HEK293 (cell line): ENCODE data around the gene USP7.

Experiments
- CTCF ChIA-PET: fragments of 350-600 bp; formaldehyde crosslinking; extraction: SDS; loops from one replicate; lab custom pipeline; 2021; ENCODE audit warnings: antibody characterized with exemption; lab: Yijun Ruan, JAX
- POLR2A ChIA-PET: fragments of 300-600 bp; formaldehyde crosslinking; extraction: SDS; loops from one replicate; lab custom pipeline; 2020; ENCODE audit warnings: antibody characterized with exemption, inconsistent platforms; lab: Yijun Ruan, JAX
- H3K27ac ChIP-seq: fragments of 200-500 bp; sonication (Bioruptor generic); 2 replicates; pipeline ENCODE4 v1.5.1; 2014; ENCODE audit warnings: low read depth, low read length, control low read depth, inconsistent platforms; ENCODE audit errors: extremely low read depth
- H3K36me3 ChIP-seq, 2 experiments: fragments of 200-500 bp in 1 of 2; sonication (Bioruptor generic) in 1 of 2; 1 replicate in 1 of 2; 2 replicates in 1 of 2; pipeline ENCODE4 v1.5.1; 2014 to 2017; ENCODE audit warnings: inconsistent platforms in 2 of 2, low read length in 2 of 2; ENCODE audit not compliant: control insufficient read depth in 2 of 2, insufficient read depth in 1 of 2
- H3K4me1 ChIP-seq: fragments of 200-500 bp; sonication (Bioruptor generic); 2 replicates; pipeline ENCODE4 v1.5.1; 2014; ENCODE audit warnings: mild to moderate bottlenecking, low read length, inconsistent platforms; ENCODE audit not compliant: control insufficient read depth, insufficient read depth
- H3K4me3 ChIP-seq: 2 replicates; pipeline ENCODE4 v1.5.1; 2011; ENCODE audit warnings: low read depth, mild to moderate bottlenecking, control low read depth, low read length, moderate library complexity
- H3K9me3 ChIP-seq: fragments of 200-500 bp; sonication (Bioruptor generic); 2 replicates; pipeline ENCODE4 v1.5.1; 2014; ENCODE audit warnings: low read depth, low read length, inconsistent platforms; ENCODE audit not compliant: control insufficient read depth, insufficient read depth
- BCL6B ChIP-seq: fragments of 450-650 bp; formaldehyde crosslinking; IDR thresholded peaks from 2 replicates; pipeline ENCODE4 v1.5.1; 2017; ENCODE audit warnings: missing biosample characterization, missing genetic modification characterization
- GFI1B ChIP-seq: fragments of 450-650 bp; formaldehyde crosslinking; IDR thresholded peaks from 2 replicates; pipeline ENCODE4 v1.5.1; 2016; ENCODE audit warnings: missing biosample characterization, missing genetic modification characterization
- GLIS1 ChIP-seq: fragments of 450-650 bp; formaldehyde crosslinking; IDR thresholded peaks from 2 replicates; pipeline ENCODE4 v1.5.1; 2016; ENCODE audit warnings: missing biosample characterization, missing genetic modification characterization
- KLF10 ChIP-seq: fragments of 450-650 bp; IDR thresholded peaks from 2 replicates; pipeline ENCODE4 v1.5.1; 2018; ENCODE audit warnings: missing biosample characterization, mild to moderate bottlenecking, missing genetic modification characterization
- PATZ1 ChIP-seq: fragments of 450-650 bp; formaldehyde crosslinking; IDR thresholded peaks from 2 replicates; pipeline ENCODE4 v1.5.1; 2016; ENCODE audit warnings: missing biosample characterization, missing genetic modification characterization
- REST ChIP-seq: fragments of 450-650 bp; formaldehyde crosslinking; IDR thresholded peaks from 2 replicates; pipeline ENCODE4 v1.5.1; 2016; ENCODE audit warnings: missing biosample characterization, missing genetic modification characterization
- SP7 ChIP-seq: fragments of 450-650 bp; formaldehyde crosslinking; IDR thresholded peaks from 2 replicates; pipeline ENCODE4 v1.5.1; 2016; ENCODE audit warnings: missing biosample characterization, missing genetic modification characterization
- ZEB2 ChIP-seq: fragments of 450-650 bp; formaldehyde crosslinking; IDR thresholded peaks from 2 replicates; pipeline ENCODE4 v1.5.1; 2016; ENCODE audit warnings: missing biosample characterization, missing genetic modification characterization
- ZNF121 ChIP-seq: fragments of 450-650 bp; formaldehyde crosslinking; IDR thresholded peaks from 2 replicates; pipeline ENCODE4 v1.5.1; 2016; ENCODE audit warnings: missing biosample characterization, missing genetic modification characterization
- ZNF169 ChIP-seq: fragments of 450-650 bp; formaldehyde crosslinking; IDR thresholded peaks from 2 replicates; pipeline ENCODE4 v1.5.1; 2016; ENCODE audit warnings: missing biosample characterization, missing genetic modification characterization
- ZNF629 ChIP-seq: fragments of 450-650 bp; formaldehyde crosslinking; IDR thresholded peaks from 2 replicates; pipeline ENCODE4 v1.5.1; 2017; ENCODE audit warnings: missing biosample characterization, missing genetic modification characterization
- ZSCAN23 ChIP-seq: fragments of 450-650 bp; formaldehyde crosslinking; IDR thresholded peaks from 2 replicates; pipeline ENCODE4 v1.5.1; 2016; ENCODE audit warnings: missing biosample characterization, missing genetic modification characterization

The USP7 gene

DNA sequence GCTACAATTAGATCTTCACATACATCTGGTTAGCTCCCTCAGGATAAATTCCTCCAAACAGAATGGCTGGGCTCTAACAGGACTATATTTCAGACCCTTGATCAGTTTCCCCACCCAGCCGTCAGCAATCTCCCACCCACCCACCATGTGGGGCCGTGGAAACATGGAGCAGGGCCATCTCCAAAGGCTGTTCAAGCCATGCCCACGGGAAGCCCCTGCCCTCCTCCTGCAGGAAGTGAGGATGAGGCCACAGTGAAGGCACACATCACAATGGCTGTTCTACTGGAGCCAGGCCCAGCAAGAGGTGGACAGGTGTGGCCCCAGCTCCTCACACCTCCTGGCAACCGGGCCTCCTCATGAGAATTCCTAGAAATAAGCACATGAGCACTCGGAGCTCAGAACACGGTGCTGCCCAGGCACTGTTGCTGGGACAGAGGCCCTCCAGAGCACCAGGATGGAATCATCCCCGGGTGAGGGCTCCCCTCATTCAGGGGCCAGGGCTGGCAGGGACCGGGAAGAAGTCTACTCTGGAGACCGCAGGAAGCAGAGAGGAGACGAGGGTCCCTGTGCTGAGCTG is 81.6 kb downstream of the USP7 start, which contains the start of gene LITAFD:
TSS of gene LITAFD (plus strand) at position 311 of the 577 bp plus-strand sequence. CDS start 2,005 bp downstream, outside the sequence.
- CTCF ChIA-PET = interaction anchor here (0.5 to 3.4 kb wide), 4 partner anchors 10 to 1855 kb away, joined by 3 to 30 read pairs (median 6); no protein-coding TSS in a partner anchor
- peaks cover 0 to 1% of the 10 kb centered on the region in 2 experiments; a peak in 1 of 3 replicates for H3K36me3 ChIP-seq
- POLR2A ChIA-PET = interaction anchor here (2.4 to 2.9 kb wide), 2 partner anchors 13 kb away, joined by 17 to 18 read pairs; partner anchors contain the start of gene CARHSP1

GRCh38 chr16:8880839-8881510 is 82.7 kb downstream of the USP7 start:
- POLR2A ChIA-PET = interaction anchor here (2.4 kb wide), 1 partner anchor 12 kb away, joined by 18 read pairs; the partner anchor contains the start of gene CARHSP1
- CTCF ChIA-PET = interaction anchor here (0.6 to 3.4 kb wide), 23 partner anchors 9 to 308 kb away, joined by 3 to 30 read pairs (median 4); partner anchors contain the start of genes CARHSP1, PMM2 and TMEM186
- Histone ChIP-seq H3K27ac (no peak overlapping the region), H3K9me3 (no peaks in the 10 kb centered on the region), H3K4me3 (no peak overlapping the region), H3K36me3 (no peaks in the 10 kb centered on the region), H3K4me1 (no peaks in the 10 kb centered on the region)
- TF ChIP-seq ZNF121 (tag by site-specific recombination) (peak; percentile 86), KLF10 (tag by site-specific recombination) (no peak)

More for the DNA sequence above, 81.6 kb downstream of the USP7 start, which contains the start of gene LITAFD:
- no peak for TF ChIP-seq BCL6B
- Histone ChIP-seq H3K27ac (no peak within 1 kb of the TSS), H3K4me1 (no peaks in the 10 kb centered on the region), H3K9me3 (no peaks in the 10 kb centered on the region), H3K4me3 (no peak within 1 kb of the TSS)

- no peak overlapping the region for H3K4me3 ChIP-seq
- CTCF ChIA-PET = interaction anchor here (0.6 to 3.2 kb wide), 7 partner anchors 15 to 367 kb away, joined by 3 to 28 read pairs (median 3); no protein-coding TSS in a partner anchor
- H3K27ac ChIP-seq = no peak overlapping the region
- TF ChIP-seq ZSCAN23 (tag by site-specific recombination) = no peak
- TF ChIP-seq GFI1B = no peak
- TF ChIP-seq GLIS1 (tag by site-specific recombination) = 0 out of 2 replicates have a peak, but pooled peaks have one; percentile 11
- 0 out of 2 replicates have a peak, but pooled peaks have one; percentile 31 for TF ChIP-seq PATZ1 (tag by site-specific recombination)
- no peak for TF ChIP-seq ZNF169
- 0 out of 2 replicates have a peak, but pooled peaks have one; percentile 32 for TF ChIP-seq SP7 (tag by site-specific recombination)
- no peak for TF ChIP-seq REST (tag by site-specific recombination)
- 0 out of 2 replicates have a peak, but pooled peaks have one; percentile 22 for TF ChIP-seq ZEB2
- TF ChIP-seq ZNF629 (tag by site-specific recombination) = 0 out of 2 replicates have a peak, but pooled peaks have one; percentile 21
- no peaks in the 10 kb centered on the region for H3K9me3 ChIP-seq
- POLR2A ChIA-PET = interaction anchor here (0.6 to 1.4 kb wide), 2 partner anchors 10 to 78 kb away, joined by 3 to 11 read pairs; partner anchors contain the start of gene CARHSP1
- H3K36me3 ChIP-seq = no peaks in the 10 kb centered on the region
- H3K4me1 ChIP-seq = no peaks in the 10 kb centered on the region
Observed at GRCh38 chr16:8878523-8878911, 85.2 kb downstream of the USP7 start.
